ENCODE results near the gene FOXQ1.

The FOXQ1 gene

GRCh38 chr6:1311400-1312202 is at the start of gene FOXQ1:
Gene FOXQ1, plus strand, starts transcription at chr6:1312098. Its CDS starts 607 bp downstream, at chr6:1312705.
- DNase-seq = no peak

- DNase-seq = no peak
Measured at GRCh38 chr6:1262704-1263038, 49.2 kb upstream of the FOXQ1 start.

GRCh38 chr6:1263039-1263849 is 48.7 kb upstream of the FOXQ1 start:
- no peak for DNase-seq

- no peak for DNase-seq
Measured at GRCh38 chr6:1263850-1264377, 48.0 kb upstream of the FOXQ1 start.

- no peak for DNase-seq
Measured at GRCh38 chr6:1264619-1265445, 47.1 kb upstream of the FOXQ1 start.

- DNase-seq = no peak
Measured at GRCh38 chr6:1266686-1267056, 45.2 kb upstream of the FOXQ1 start.

- no peak for DNase-seq
Measured at GRCh38 chr6:1267057-1267732, 44.7 kb upstream of the FOXQ1 start.

GRCh38 chr6:1267790-1268762 is 43.8 kb upstream of the FOXQ1 start:
- DNase-seq = no peak

GRCh38 chr6:1271071-1271763 is 40.7 kb upstream of the FOXQ1 start:
- no peak for DNase-seq

- no peak for DNase-seq
Measured at GRCh38 chr6:1278061-1278720, 33.7 kb upstream of the FOXQ1 start.

- DNase-seq = no peak
Measured at GRCh38 chr6:1279065-1279464, 32.8 kb upstream of the FOXQ1 start.

GRCh38 chr6:1280666-1281300 is 31.1 kb upstream of the FOXQ1 start:
- DNase-seq = no peak

- no peak for DNase-seq
Measured at GRCh38 chr6:1281746-1282145, 30.2 kb upstream of the FOXQ1 start.

- DNase-seq = no peak
Measured at GRCh38 chr6:1283501-1283900, 28.4 kb upstream of the FOXQ1 start.

- no peak for DNase-seq
Measured at GRCh38 chr6:1285556-1285955, 26.3 kb upstream of the FOXQ1 start.

- DNase-seq = no peak
Measured at GRCh38 chr6:1285956-1286355, 25.9 kb upstream of the FOXQ1 start.

GRCh38 chr6:1287103-1287591 is 24.8 kb upstream of the FOXQ1 start:
- peak; percentile 68 for DNase-seq

- no peak for DNase-seq
Measured at GRCh38 chr6:1290086-1290485, 21.8 kb upstream of the FOXQ1 start.

- DNase-seq = no peak
Measured at GRCh38 chr6:1290805-1291204, 21.1 kb upstream of the FOXQ1 start.

All from CD4-positive, alpha-beta T cell treated with Interleukin-15 for 1 hour (primary cell).